SK-N-SH treated with all-trans-retinoic acid at 6 μM for 48 hours (cell line): Measurements from ENCODE around the gene LAMA3.
A peak's percentile ranks its signal among the peaks of the same experiment; 100 is the strongest.

ENCODE experiments used
- ATAC-seq: fragments of 200-7000 bp; cut with Tn5 transposase; 3 replicates; pipeline ENCODE4 v1.9.1; 2020; ENCODE audit warnings: mild to moderate bottlenecking, moderate library complexity
- ARNTL ChIP-seq: fragments of 450-650 bp; formaldehyde crosslinking; IDR thresholded peaks from 2 replicates; pipeline ENCODE4 v1.5.0; 2020; ENCODE audit warnings: low read depth, mild to moderate bottlenecking, moderate library complexity, borderline replicate concordance
- BACH2 ChIP-seq: fragments of 250-450 bp; sonication (Bioruptor Pico); IDR thresholded peaks from 2 replicates; pipeline ENCODE4 v1.9.0; 2021; ENCODE audit warnings: mild to moderate bottlenecking, borderline replicate concordance
- CSDC2 ChIP-seq: fragments of 250-450 bp; sonication (Bioruptor Pico); IDR thresholded peaks from 2 replicates; pipeline ENCODE4 v1.5.0; 2020; ENCODE audit warnings: mild to moderate bottlenecking, moderate library complexity
- ESRRG ChIP-seq: fragments of 250-450 bp; sonication (Bioruptor Pico); IDR thresholded peaks from 2 replicates; pipeline ENCODE4 v1.6.1; 2021; ENCODE audit warnings: mild to moderate bottlenecking
- GLIS3 ChIP-seq: fragments of 250-450 bp; sonication (Bioruptor Pico); IDR thresholded peaks from 2 replicates; pipeline ENCODE4 v1.5.0; 2020; ENCODE audit warnings: mild to moderate bottlenecking, moderate library complexity
- ISL1 ChIP-seq: fragments of 250-450 bp; sonication (Bioruptor Pico); IDR thresholded peaks from 2 replicates; pipeline ENCODE4 v2.1.2; 2022; ENCODE audit warnings: mild to moderate bottlenecking, moderate library complexity
- OSR1 ChIP-seq: fragments of 250-450 bp; sonication (Bioruptor Pico); IDR thresholded peaks from 2 replicates; pipeline ENCODE4 v1.8.0; 2022; ENCODE audit warnings: moderate library complexity, mild to moderate bottlenecking, inconsistent platforms
- PPARA ChIP-seq: fragments of 250-450 bp; sonication (Bioruptor Pico); IDR thresholded peaks from 2 replicates; pipeline ENCODE4 v1.5.0; 2020; ENCODE audit warnings: mild to moderate bottlenecking, borderline replicate concordance
- RARB ChIP-seq: fragments of 250-450 bp; sonication (Bioruptor Pico); IDR thresholded peaks from 2 replicates; pipeline ENCODE4 v1.8.0; 2021; ENCODE audit warnings: mild to moderate bottlenecking, moderate library complexity
- SNAI2 ChIP-seq: fragments of 250-450 bp; sonication (Bioruptor Pico); IDR thresholded peaks from 2 replicates; pipeline ENCODE4 v1.5.0; 2020; ENCODE audit warnings: mild to moderate bottlenecking, moderate library complexity
- TCF4 ChIP-seq: fragments of 250-450 bp; sonication (Bioruptor Pico); IDR thresholded peaks from 2 replicates; pipeline ENCODE4 v1.8.0; 2021; ENCODE audit warnings: mild to moderate bottlenecking, moderate library complexity, borderline replicate concordance
- TOX ChIP-seq: fragments of 250-450 bp; sonication (Bioruptor Pico); IDR thresholded peaks from 2 replicates; pipeline ENCODE4 v1.8.0; 2021; ENCODE audit warnings: mild to moderate bottlenecking, moderate library complexity, borderline replicate concordance
- TSHZ2 ChIP-seq: fragments of 250-450 bp; sonication (Bioruptor Pico); IDR thresholded peaks from 2 replicates; pipeline ENCODE4 v1.5.0; 2020; ENCODE audit warnings: mild to moderate bottlenecking, moderate library complexity
- ZC3H10 ChIP-seq: fragments of 250-450 bp; sonication (Bioruptor Pico); IDR thresholded peaks from 2 replicates; pipeline ENCODE4 v1.5.1; 2021; ENCODE audit warnings: mild to moderate bottlenecking, moderate library complexity
- ZFP3 ChIP-seq: fragments of 250-450 bp; sonication (Bioruptor Pico); IDR thresholded peaks from 2 replicates; pipeline ENCODE4 v1.5.0; 2020; ENCODE audit warnings: mild to moderate bottlenecking, moderate library complexity
- ZFP30 ChIP-seq: fragments of 450-650 bp; formaldehyde crosslinking; IDR thresholded peaks from 2 replicates; pipeline ENCODE4 v1.5.0; 2022; ENCODE audit warnings: mild to moderate bottlenecking, moderate library complexity
- ZNF565 ChIP-seq: fragments of 450-650 bp; formaldehyde crosslinking; conservative IDR thresholded peaks from 2 replicates; pipeline ENCODE4 v1.5.0; 2020; ENCODE audit warnings: low read depth, mild to moderate bottlenecking, moderate library complexity
- ZNF70 ChIP-seq: fragments of 450-650 bp; formaldehyde crosslinking; IDR thresholded peaks from 2 replicates; pipeline ENCODE4 v1.5.0; 2020; ENCODE audit warnings: mild to moderate bottlenecking, moderate library complexity
- ZNF8 ChIP-seq: fragments of 450-650 bp; formaldehyde crosslinking; IDR thresholded peaks from 2 replicates; pipeline ENCODE4 v1.5.0; 2020; ENCODE audit warnings: mild to moderate bottlenecking, moderate library complexity
- TF ChIP-seq, protein P1 (sequence below): fragments of 250-450 bp; sonication (Bioruptor Pico); IDR thresholded peaks from 2 replicates; pipeline ENCODE4 v1.8.0; 2021; ENCODE audit warnings: low read depth, mild to moderate bottlenecking, moderate library complexity, borderline replicate concordance
- TF ChIP-seq, protein P2 (sequence below): fragments of 250-450 bp; sonication (Bioruptor Pico); IDR thresholded peaks from 2 replicates; pipeline ENCODE4 v1.8.0; 2020; ENCODE audit warnings: mild to moderate bottlenecking, moderate library complexity, borderline replicate concordance
- TF ChIP-seq, protein P3 (sequence below): fragments of 250-450 bp; sonication (Bioruptor Pico); IDR thresholded peaks from 2 replicates; pipeline ENCODE4 v1.5.1; 2020; ENCODE audit warnings: low read depth, mild to moderate bottlenecking, moderate library complexity
- TF ChIP-seq, protein P4 (sequence below): fragments of 250-450 bp; sonication (Bioruptor Pico); IDR thresholded peaks from 2 replicates; pipeline ENCODE4 v1.5.1; 2021; ENCODE audit warnings: mild to moderate bottlenecking, moderate library complexity

LAMA3 gene

DNA sequence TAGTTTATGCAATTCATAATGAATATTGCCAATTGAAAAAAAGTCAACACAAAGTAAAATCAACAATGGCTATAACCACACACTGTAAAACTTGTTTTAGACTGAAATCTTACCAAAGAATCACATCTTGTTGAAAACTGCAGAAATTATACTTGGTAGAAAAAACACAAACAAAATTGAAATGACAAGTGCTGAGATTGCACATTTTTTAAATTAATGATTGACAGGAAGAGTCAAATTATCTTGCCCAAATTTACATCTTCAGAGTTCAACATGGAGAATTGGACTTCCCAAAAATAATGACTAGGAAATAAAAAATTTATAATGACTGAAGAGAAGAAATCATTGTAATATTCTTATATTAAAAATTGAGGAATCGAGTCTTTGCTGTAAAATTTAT is 240.7 kb downstream of the LAMA3 start:
- ATAC-seq: no peak
- TF ChIP-seq OSR1 (CRISPR knock-in tag) (no peak), CSDC2 (CRISPR knock-in tag) (no peak), TCF4 (CRISPR knock-in tag) (no peak), PPARA (CRISPR knock-in tag) (no peak), BACH2 (CRISPR knock-in tag) (no peak)
- TF ChIP-seq, protein P1, sequence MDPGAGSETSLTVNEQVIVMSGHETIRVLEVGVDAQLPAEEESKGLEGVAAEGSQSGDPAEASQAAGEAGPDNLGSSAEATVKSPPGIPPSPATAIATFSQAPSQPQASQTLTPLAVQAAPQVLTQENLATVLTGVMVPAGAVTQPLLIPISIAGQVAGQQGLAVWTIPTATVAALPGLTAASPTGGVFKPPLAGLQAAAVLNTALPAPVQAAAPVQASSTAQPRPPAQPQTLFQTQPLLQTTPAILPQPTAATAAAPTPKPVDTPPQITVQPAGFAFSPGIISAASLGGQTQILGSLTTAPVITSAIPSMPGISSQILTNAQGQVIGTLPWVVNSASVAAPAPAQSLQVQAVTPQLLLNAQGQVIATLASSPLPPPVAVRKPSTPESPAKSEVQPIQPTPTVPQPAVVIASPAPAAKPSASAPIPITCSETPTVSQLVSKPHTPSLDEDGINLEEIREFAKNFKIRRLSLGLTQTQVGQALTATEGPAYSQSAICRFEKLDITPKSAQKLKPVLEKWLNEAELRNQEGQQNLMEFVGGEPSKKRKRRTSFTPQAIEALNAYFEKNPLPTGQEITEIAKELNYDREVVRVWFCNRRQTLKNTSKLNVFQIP (CRISPR knock-in tag): no peak

DNA sequence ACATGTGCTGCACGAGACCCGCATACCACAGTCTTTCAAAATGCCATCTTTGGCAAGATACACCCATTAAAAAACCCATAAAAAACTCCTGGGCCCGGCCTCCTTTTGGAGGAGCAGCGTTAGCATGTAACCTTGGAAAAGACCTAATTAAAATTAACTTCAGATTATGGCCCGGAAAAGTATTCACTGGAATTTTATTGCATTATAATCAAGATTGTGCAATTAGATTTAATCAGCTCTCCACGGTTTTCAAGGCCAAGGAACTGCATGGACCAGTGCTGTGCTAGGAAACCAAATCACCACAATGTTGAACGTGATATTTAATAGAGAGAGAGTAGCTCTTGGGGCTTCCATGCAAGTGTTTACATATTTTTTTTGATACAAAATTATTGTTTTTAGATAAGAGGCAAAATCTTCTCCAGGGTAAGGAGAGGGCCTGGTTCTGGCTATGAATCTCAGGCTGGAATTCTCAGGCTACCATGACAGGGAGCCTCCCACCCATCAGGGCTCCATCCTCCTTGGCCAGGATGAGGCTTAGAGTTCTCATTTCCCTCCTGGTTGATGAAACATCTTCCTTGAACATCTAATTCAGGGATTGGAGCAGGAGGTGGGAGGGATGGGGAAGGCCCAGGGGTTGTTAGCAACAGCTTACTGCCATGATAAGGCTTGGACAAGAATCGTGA is 243.3 kb downstream of the LAMA3 start:
- no peak for ATAC-seq

GRCh38 chr18:23933407-23933806 is 244.2 kb downstream of the LAMA3 start:
- ATAC-seq: peak; percentile 45
- TF ChIP-seq, protein P2, sequence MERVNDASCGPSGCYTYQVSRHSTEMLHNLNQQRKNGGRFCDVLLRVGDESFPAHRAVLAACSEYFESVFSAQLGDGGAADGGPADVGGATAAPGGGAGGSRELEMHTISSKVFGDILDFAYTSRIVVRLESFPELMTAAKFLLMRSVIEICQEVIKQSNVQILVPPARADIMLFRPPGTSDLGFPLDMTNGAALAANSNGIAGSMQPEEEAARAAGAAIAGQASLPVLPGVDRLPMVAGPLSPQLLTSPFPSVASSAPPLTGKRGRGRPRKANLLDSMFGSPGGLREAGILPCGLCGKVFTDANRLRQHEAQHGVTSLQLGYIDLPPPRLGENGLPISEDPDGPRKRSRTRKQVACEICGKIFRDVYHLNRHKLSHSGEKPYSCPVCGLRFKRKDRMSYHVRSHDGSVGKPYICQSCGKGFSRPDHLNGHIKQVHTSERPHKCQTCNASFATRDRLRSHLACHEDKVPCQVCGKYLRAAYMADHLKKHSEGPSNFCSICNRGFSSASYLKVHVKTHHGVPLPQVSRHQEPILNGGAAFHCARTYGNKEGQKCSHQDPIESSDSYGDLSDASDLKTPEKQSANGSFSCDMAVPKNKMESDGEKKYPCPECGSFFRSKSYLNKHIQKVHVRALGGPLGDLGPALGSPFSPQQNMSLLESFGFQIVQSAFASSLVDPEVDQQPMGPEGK (CRISPR knock-in tag): peak; percentile 78
- TF ChIP-seq GLIS3 (CRISPR knock-in tag) (no peak), TSHZ2 (CRISPR knock-in tag) (no peak), ZNF565 (CRISPR knock-in tag) (no peak), RARB (CRISPR knock-in tag) (no peak), OSR1 (CRISPR knock-in tag) (no peak), BACH2 (CRISPR knock-in tag) (no peak), ESRRG (no peak), ZNF8 (CRISPR knock-in tag) (no peak), ISL1 (peak; percentile 97), ARNTL (CRISPR knock-in tag) (no peak), ZFP30 (no peak), ZC3H10 (CRISPR knock-in tag) (peak; percentile 53; the same call in 1 of the 2 replicates), TCF4 (CRISPR knock-in tag) (no peak), PPARA (CRISPR knock-in tag) (no peak), TOX (peak; percentile 73), ZNF70 (CRISPR knock-in tag) (no peak), ZFP3 (CRISPR knock-in tag) (peak; percentile 95), CSDC2 (CRISPR knock-in tag) (no peak), SNAI2 (no peak)
- TF ChIP-seq, protein P3, sequence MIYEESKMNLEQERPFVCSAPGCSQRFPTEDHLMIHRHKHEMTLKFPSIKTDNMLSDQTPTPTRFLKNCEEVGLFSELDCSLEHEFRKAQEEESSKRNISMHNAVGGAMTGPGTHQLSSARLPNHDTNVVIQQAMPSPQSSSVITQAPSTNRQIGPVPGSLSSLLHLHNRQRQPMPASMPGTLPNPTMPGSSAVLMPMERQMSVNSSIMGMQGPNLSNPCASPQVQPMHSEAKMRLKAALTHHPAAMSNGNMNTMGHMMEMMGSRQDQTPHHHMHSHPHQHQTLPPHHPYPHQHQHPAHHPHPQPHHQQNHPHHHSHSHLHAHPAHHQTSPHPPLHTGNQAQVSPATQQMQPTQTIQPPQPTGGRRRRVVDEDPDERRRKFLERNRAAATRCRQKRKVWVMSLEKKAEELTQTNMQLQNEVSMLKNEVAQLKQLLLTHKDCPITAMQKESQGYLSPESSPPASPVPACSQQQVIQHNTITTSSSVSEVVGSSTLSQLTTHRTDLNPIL: peak; percentile 85
- TF ChIP-seq, protein P1 (CRISPR knock-in tag): no peak
- TF ChIP-seq, protein P4, sequence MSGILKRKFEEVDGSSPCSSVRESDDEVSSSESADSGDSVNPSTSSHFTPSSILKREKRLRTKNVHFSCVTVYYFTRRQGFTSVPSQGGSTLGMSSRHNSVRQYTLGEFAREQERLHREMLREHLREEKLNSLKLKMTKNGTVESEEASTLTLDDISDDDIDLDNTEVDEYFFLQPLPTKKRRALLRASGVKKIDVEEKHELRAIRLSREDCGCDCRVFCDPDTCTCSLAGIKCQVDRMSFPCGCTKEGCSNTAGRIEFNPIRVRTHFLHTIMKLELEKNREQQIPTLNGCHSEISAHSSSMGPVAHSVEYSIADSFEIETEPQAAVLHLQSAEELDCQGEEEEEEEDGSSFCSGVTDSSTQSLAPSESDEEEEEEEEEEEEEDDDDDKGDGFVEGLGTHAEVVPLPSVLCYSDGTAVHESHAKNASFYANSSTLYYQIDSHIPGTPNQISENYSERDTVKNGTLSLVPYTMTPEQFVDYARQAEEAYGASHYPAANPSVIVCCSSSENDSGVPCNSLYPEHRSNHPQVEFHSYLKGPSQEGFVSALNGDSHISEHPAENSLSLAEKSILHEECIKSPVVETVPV (CRISPR knock-in tag): no peak

More for the DNA sequence above, 243.3 kb downstream of the LAMA3 start:
- TF ChIP-seq ISL1 (peak; percentile 53), SNAI2 (no peak)
